Mesendoderm (in vitro differentiated cells): Measurements from ENCODE around the gene CDC14B.

Experiments used
- DNase-seq: peaks from one replicate; pipeline ENCODE4 v3.0.0; 2013
- H2AK5ac ChIP-seq: 2 replicates; pipeline ENCODE4 v1.6.1; 2013; ENCODE audit warnings: low read length, inconsistent platforms
- H2BK120ac ChIP-seq: 2 replicates; pipeline ENCODE4 v1.6.1; 2013; ENCODE audit warnings: low read depth, mild to moderate bottlenecking, low read length, moderate library complexity, mixed read lengths
- H2BK15ac ChIP-seq: replicated peaks from 2 replicates; pipeline ENCODE4 v1.6.1; 2013; ENCODE audit warnings: low read depth, mild to moderate bottlenecking, moderate library complexity
- H2BK5ac ChIP-seq: 2 replicates; pipeline ENCODE4 v1.6.1; 2013; ENCODE audit warnings: low read length, inconsistent platforms
- H3K18ac ChIP-seq: 2 replicates; pipeline ENCODE4 v1.6.1; 2013; ENCODE audit warnings: mild to moderate bottlenecking, low read length, mixed read lengths
- H3K23ac ChIP-seq: one replicate; pipeline ENCODE4 v1.6.1; 2013; ENCODE audit warnings: low read length
- H3K27ac ChIP-seq: 2 replicates; pipeline ENCODE4 v1.5.1; 2013; ENCODE audit warnings: low read depth, mild to moderate bottlenecking, inconsistent platforms, low read length, moderate library complexity
- H3K27me3 ChIP-seq: 2 replicates; pipeline ENCODE4 v1.6.1; 2013; ENCODE audit warnings: low read length, control low read depth, mild to moderate bottlenecking, inconsistent platforms; ENCODE audit not compliant: insufficient read depth, poor library complexity
- H3K36me3 ChIP-seq: 2 replicates; pipeline ENCODE4 v1.6.1; 2013; ENCODE audit warnings: low read length, inconsistent platforms; ENCODE audit not compliant: control insufficient read depth, insufficient read depth
- H3K4ac ChIP-seq: one replicate; pipeline ENCODE4 v1.6.1; 2013; ENCODE audit warnings: low read depth, mild to moderate bottlenecking, low read length, moderate library complexity
- H3K4me1 ChIP-seq: 2 replicates; pipeline ENCODE4 v1.6.1; 2013; ENCODE audit warnings: low read depth, low read length, inconsistent platforms; ENCODE audit not compliant: control insufficient read depth
- H3K4me2 ChIP-seq: 2 replicates; pipeline ENCODE4 v1.6.1; 2013; ENCODE audit warnings: low read length
- H3K4me3 ChIP-seq: 2 replicates; pipeline ENCODE4 v1.5.1; 2013; ENCODE audit warnings: mild to moderate bottlenecking, low read length
- H3K56ac ChIP-seq: one replicate; pipeline ENCODE4 v1.6.1; 2013; ENCODE audit warnings: low read length
- H3K79me1 ChIP-seq: 2 replicates; pipeline ENCODE4 v1.6.1; 2013; ENCODE audit warnings: low read length, inconsistent platforms
- H3K79me2 ChIP-seq: 2 replicates; pipeline ENCODE4 v1.6.1; 2013; ENCODE audit warnings: mild to moderate bottlenecking, low read length; ENCODE audit not compliant: control insufficient read depth, insufficient read depth
- H3K9ac ChIP-seq: 2 replicates; pipeline ENCODE4 v1.6.1; 2013; ENCODE audit warnings: low read length, inconsistent platforms
- H4K5ac ChIP-seq: one replicate; pipeline ENCODE4 v1.6.1; 2013; ENCODE audit warnings: low read length
- H4K8ac ChIP-seq: one replicate; pipeline ENCODE4 v1.6.1; 2013; ENCODE audit warnings: low read depth, mild to moderate bottlenecking, control low read depth, low read length, moderate library complexity
- WGBS: extraction: QIAGEN DNeasy Blood & Tissue Kit; methylation state at CpG from one replicate; pipeline ENCODE4 v1.1.7; 2013; ENCODE audit warnings: low lambda C conversion rate, missing lambda C conversion rate; ENCODE audit not compliant: insufficient coverage; ENCODE audit errors: extremely low coverage; 5-methylcytosine and 5-hydroxymethylcytosine counted together

Gene CDC14B

DNA sequence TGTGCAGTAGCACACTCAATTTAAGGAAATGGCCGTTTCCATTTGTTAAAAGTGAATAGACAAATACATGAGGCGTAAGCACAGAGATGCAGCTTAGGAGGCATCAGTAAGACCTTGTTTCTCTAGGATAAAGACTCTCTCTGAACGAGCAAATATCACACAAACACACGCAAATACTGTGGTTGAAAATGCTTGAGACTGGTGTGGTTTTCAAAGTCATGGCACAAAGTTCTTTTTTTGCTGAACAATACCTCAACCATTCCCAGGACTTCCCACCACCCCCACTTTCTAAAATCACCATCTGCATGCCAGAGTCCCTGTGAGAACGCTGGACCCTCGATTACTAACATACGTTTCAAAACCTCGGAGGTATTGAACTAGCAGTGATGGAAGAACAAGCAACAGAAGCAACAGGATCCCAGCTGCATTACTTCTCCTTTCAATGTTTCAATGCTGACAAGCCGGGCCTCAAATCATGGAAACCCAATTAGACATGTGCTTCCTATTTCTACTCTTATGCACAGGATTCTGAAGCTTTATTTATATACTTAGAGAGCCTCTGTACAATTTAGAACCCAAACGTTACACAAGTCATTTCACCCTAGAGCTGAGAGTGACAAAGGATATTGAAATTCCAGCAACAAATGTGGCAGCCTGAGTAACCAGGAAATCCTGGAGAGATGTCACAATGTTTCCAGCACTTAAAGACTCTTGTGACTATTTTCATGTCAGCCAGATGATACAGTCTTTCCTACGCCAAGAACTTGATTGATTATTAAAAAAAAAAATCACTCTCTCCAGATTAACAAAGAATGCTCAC is 63.9 kb downstream of the CDC14B start:
- Histone ChIP-seq H2AK5ac (no peak overlapping the region), H3K4ac (no peak overlapping the region), H3K4me2 (no peak overlapping the region), H3K9ac (no peak overlapping the region), H2BK15ac (no peak overlapping the region), H3K27me3 (no peaks in the 10 kb centered on the region), H3K79me1 (peaks cover 4% of the 10 kb centered on the region), H3K4me1 (no peaks in the 10 kb centered on the region), H3K36me3 (no peaks in the 10 kb centered on the region), H2BK120ac (no peak overlapping the region), H2BK5ac (no peak overlapping the region), H4K8ac (no peak overlapping the region), H3K56ac (no peak overlapping the region), H3K79me2 (no peaks in the 10 kb centered on the region), H3K4me3 (no peak overlapping the region), H3K18ac (no peak overlapping the region), H4K5ac (no peak overlapping the region), H3K27ac (no peak overlapping the region), H3K23ac (no peak overlapping the region)
- no CpG with 5 or more reads among the region's 11 CpGs for WGBS
- DNase-seq, result no peak

DNA sequence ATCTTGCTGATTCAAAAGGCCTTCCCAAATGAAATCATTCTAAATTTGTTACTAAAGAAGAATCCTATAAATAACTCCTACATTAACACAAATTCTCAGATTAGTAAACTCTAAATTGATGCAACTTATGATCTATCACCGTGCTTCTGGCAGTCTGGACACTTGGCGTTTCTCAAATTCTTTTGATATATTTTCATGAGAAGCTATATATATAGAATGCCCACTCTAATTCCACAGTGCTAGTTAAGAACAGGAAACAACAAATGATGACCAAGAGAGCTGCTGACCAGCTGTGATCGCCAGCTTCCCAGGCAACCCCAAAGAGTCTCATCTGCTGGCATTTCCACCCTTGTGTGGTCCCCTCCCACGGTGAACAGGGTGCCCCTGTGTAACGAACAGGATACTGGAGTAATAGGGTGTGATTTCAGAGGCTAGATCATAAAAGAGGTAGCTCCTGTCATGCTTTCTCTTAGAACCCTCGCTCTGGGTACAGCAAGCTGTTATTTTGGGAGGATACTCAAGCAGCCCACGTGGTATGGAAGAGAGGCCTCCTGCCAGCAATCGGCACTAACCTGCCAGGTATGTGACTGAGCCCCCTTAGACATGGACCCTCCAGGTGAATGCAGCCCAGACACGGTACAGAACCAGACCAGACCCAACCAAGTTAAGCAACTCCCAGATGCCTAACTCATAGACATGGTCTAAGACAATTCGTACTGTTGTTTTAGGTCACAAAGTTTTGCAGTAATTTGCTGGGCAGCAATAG is 64.7 kb downstream of the CDC14B start:
- no CpG with 5 or more reads among the region's 10 CpGs for WGBS
- no peak overlapping the region for H2BK15ac ChIP-seq
- no peak overlapping the region for H3K4me3 ChIP-seq

DNA sequence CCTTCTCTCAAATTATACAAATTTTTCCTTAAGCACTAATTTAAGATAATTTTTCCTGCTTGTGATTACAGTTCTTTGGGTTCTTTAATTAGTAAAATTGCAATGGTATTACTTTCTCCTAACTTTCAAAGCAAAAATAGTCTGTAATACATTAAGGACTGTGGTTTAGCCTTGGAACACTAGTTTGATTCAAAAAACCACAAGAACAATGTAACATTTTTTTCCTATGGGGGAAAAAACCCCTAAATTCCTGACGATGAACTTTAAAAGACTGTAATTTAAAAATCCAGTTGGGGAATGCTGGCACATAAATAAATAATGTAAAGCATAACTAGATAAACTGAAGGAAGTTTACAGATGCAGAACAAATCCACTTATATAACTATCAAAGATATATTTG is 65.3 kb downstream of the CDC14B start:
- no peak overlapping the region for H4K5ac ChIP-seq
- H3K56ac ChIP-seq, result no peak overlapping the region
- no peak for DNase-seq
- H3K27ac ChIP-seq, result no peak overlapping the region
- H3K79me2 ChIP-seq, result no peaks in the 10 kb centered on the region
- no peak overlapping the region for H3K23ac ChIP-seq
- no peak overlapping the region for H3K4me2 ChIP-seq
- no peak overlapping the region for H2BK120ac ChIP-seq
- no peak overlapping the region for H2BK5ac ChIP-seq
- H2AK5ac ChIP-seq, result no peak overlapping the region
- H3K27me3 ChIP-seq, result no peaks in the 10 kb centered on the region
- peaks cover 4% of the 10 kb centered on the region for H3K79me1 ChIP-seq
- no peak overlapping the region for H3K18ac ChIP-seq
- H3K4ac ChIP-seq, result no peak overlapping the region
- no peak overlapping the region for H3K9ac ChIP-seq
- H2BK15ac ChIP-seq, result no peak overlapping the region
- no peak overlapping the region for H3K4me3 ChIP-seq
- no CpG with 5 or more reads among the region's 1 CpG for WGBS
- H3K36me3 ChIP-seq, result no peaks in the 10 kb centered on the region
- no peaks in the 10 kb centered on the region for H3K4me1 ChIP-seq
- H4K8ac ChIP-seq, result no peak overlapping the region

More for the DNA sequence above, 64.7 kb downstream of the CDC14B start:
- DNase-seq, result no peak
- Histone ChIP-seq H3K4me2 (no peak overlapping the region), H2AK5ac (no peak overlapping the region), H3K18ac (no peak overlapping the region), H3K27me3 (no peaks in the 10 kb centered on the region), H4K5ac (no peak overlapping the region), H2BK5ac (no peak overlapping the region), H3K79me2 (no peaks in the 10 kb centered on the region), H3K23ac (no peak overlapping the region), H3K79me1 (peaks cover 4% of the 10 kb centered on the region), H3K36me3 (no peaks in the 10 kb centered on the region), H2BK120ac (no peak overlapping the region), H4K8ac (no peak overlapping the region), H3K27ac (no peak overlapping the region), H3K56ac (no peak overlapping the region), H3K4me1 (no peaks in the 10 kb centered on the region), H3K9ac (no peak overlapping the region), H3K4ac (no peak overlapping the region)

DNA sequence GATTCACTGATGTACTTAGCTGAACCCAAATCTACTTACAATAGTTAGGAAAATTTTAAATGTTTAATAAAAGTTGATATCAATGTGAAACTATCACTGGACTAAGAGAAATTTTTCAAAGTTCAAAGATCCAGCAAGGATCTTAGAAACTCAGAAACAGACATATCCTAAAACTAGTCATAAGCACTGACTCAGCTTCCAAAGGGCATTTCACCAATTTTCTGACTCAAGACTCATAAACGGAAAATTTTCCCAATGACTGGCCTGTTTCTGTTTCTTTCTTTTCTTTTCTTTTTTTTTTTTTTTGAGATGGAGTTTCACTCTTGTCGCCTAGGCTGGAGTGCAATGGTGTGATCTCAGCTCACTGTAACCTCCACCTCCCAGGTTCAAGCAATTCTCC is 66.6 kb downstream of the CDC14B start:
- no peak overlapping the region for H3K23ac ChIP-seq
- H2BK15ac ChIP-seq, result no peak overlapping the region
- no peak overlapping the region for H2BK120ac ChIP-seq
- WGBS, result no CpG with 5 or more reads among the region's 2 CpGs
- H3K56ac ChIP-seq, result no peak overlapping the region
- no peak overlapping the region for H3K9ac ChIP-seq
- no peaks in the 10 kb centered on the region for H3K36me3 ChIP-seq
- no peak overlapping the region for H3K27ac ChIP-seq
- H2AK5ac ChIP-seq, result no peak overlapping the region
- no peaks in the 10 kb centered on the region for H3K79me2 ChIP-seq
- no peak overlapping the region for H2BK5ac ChIP-seq
- no peak overlapping the region for H3K4me3 ChIP-seq
- H3K4me2 ChIP-seq, result no peak overlapping the region
- no peak overlapping the region for H4K5ac ChIP-seq
- H3K79me1 ChIP-seq, result peaks cover 4% of the 10 kb centered on the region
- H3K27me3 ChIP-seq, result no peaks in the 10 kb centered on the region
- H3K18ac ChIP-seq, result no peak overlapping the region
- no peaks in the 10 kb centered on the region for H3K4me1 ChIP-seq
- H3K4ac ChIP-seq, result no peak overlapping the region
- no peak overlapping the region for H4K8ac ChIP-seq
- no peak for DNase-seq

DNA sequence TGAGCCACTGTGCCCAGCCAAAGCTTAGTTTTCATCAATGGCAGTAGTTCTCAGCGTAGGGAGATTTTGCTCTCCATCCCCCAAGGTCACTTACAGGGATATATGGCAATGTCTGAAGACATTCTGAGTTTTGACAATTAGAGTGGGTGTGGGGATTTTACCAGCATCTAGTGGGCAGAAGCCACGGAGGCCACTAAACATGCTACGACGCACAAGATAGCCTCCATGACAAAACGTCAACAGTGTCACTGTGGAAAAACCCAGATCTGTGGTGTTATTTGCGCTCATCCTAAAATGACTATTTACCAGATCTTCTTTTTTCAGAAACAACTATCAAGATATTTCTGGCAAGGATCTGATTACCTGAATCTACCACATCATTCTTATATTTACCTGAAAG is 68.2 kb downstream of the CDC14B start:
- Histone ChIP-seq H2BK5ac (no peak overlapping the region), H3K27me3 (no peaks in the 10 kb centered on the region), H3K4me2 (no peak overlapping the region), H3K4me1 (no peaks in the 10 kb centered on the region), H3K79me1 (peaks cover 1% of the 10 kb centered on the region), H3K56ac (no peak overlapping the region), H3K27ac (no peak overlapping the region), H2BK15ac (no peak overlapping the region), H4K5ac (no peak overlapping the region), H4K8ac (no peak overlapping the region), H2AK5ac (no peak overlapping the region), H3K4me3 (no peak overlapping the region), H3K23ac (no peak overlapping the region), H3K18ac (no peak overlapping the region), H2BK120ac (no peak overlapping the region), H3K4ac (no peak overlapping the region), H3K36me3 (no peaks in the 10 kb centered on the region), H3K79me2 (no peaks in the 10 kb centered on the region), H3K9ac (no peak overlapping the region)
- WGBS, result no CpG with 5 or more reads among the region's 6 CpGs
- DNase-seq, result no peak
